Vagina (tissue), 2 donors: ENCODE results near the gene C3. TPM values are rescaled to one million over a fixed set of nuclear protein-coding genes. Genes with fewer than 3 reads are reported as not detected.

Experiments used
- DNase-seq, 2 donors: peaks; one replicate each; pipeline ENCODE4 v3.0.0-alpha.2; 2017; ENCODE audit errors: extremely low spot score in 2 of 2
- H3K27ac ChIP-seq: fragments of 200-600 bp; sonication (generic); one replicate; pipeline ENCODE4 v1.5.1; 2019
- H3K27me3 ChIP-seq: fragments of 200-600 bp; sonication (generic); one replicate; pipeline ENCODE4 v1.5.1; 2019
- H3K36me3 ChIP-seq, 2 donors: fragments of 200-600 bp; sonication (generic); one replicate each; pipeline ENCODE4 v1.5.1; 2017 to 2019
- H3K4me1 ChIP-seq: fragments of 200-600 bp; sonication (generic); one replicate; pipeline ENCODE4 v1.5.1; 2019
- H3K4me3 ChIP-seq, 2 donors: fragments of 200-600 bp; sonication (generic); 1 replicate in 1 of 2; 2 replicates in 1 of 2; pipeline ENCODE4 v1.5.1; 2016 to 2019
- H3K9me3 ChIP-seq: fragments of 200-600 bp; sonication (generic); one replicate; pipeline ENCODE4 v1.5.1; 2019
- CTCF ChIP-seq, 3 experiments: fragments of 450-650 bp in 2 of 3; fragments of 200-600 bp in 1 of 3; sonication (generic) in 1 of 3; IDR thresholded peaks; one replicate each; pipeline ENCODE4 v1.5.1; 2017 to 2019; ENCODE audit warnings: antibody characterized with exemption in 3 of 3, mild to moderate bottlenecking in 2 of 3, moderate library complexity in 2 of 3
- POLR2A ChIP-seq, 2 donors: fragments of 450-650 bp; IDR thresholded peaks; one replicate each; pipeline ENCODE4 v1.6.1; 2017; ENCODE audit warnings: antibody characterized with exemption in 2 of 2, mild to moderate bottlenecking in 2 of 2, moderate library complexity in 2 of 2
- POLR2AphosphoS5 ChIP-seq, 2 donors: sonication (generic); formaldehyde crosslinking; IDR thresholded peaks; one replicate each; pipeline ENCODE4 v1.9.0; 2017; ENCODE audit warnings: antibody characterized with exemption in 2 of 2, mild to moderate bottlenecking in 2 of 2, low read depth in 1 of 2; ENCODE audit not compliant: insufficient read depth in 1 of 2
- intact Hi-C: fragments of 100-400 bp; cut with DNase I; formaldehyde crosslinking; loops from one replicate; pipeline ENCODE4 v1.15.1; 2023
- total RNA-seq: library from RNA; depleted of rRNA; stranded (reverse); fragments of >200 nt; gene quantifications from one replicate; pipeline ENCODE4 v1.2.3, GENCODE V29; 2016

The C3 gene
- total RNA-seq, 1 donor from 2014 or later: 1,239 TPM

- Histone ChIP-seq H3K4me3 (no peak overlapping the region), H3K27me3 (no peaks in the 10 kb centered on the region), H3K9me3 (no peaks in the 10 kb centered on the region), H3K4me1 (no peaks in the 10 kb centered on the region), H3K27ac (no peak overlapping the region), H3K36me3 (no peaks in the 10 kb centered on the region)
- no peak for TF ChIP-seq POLR2A (IDR thresholded peaks at IDR 0.05)
- TF ChIP-seq CTCF (IDR thresholded peaks at IDR 0.05): no peak
- no peak for TF ChIP-seq POLR2AphosphoS5 (IDR thresholded peaks at IDR 0.05; ENCODE audit: insufficient read depth in 1 of 2, low read depth in 1 of 2)
- intact Hi-C loops: no loop called here
- DNase-seq: no peak
These were observed 34.4 kb downstream of the C3 start for GRCh38 chr19:6685962-6686627.

GRCh38 chr19:6685482-6685881, 35.0 kb downstream of the C3 start:
- no peak for TF ChIP-seq CTCF (IDR thresholded peaks at IDR 0.05)
- TF ChIP-seq POLR2AphosphoS5 (IDR thresholded peaks at IDR 0.05; ENCODE audit: insufficient read depth in 1 of 2, low read depth in 1 of 2): no peak
- TF ChIP-seq POLR2A (IDR thresholded peaks at IDR 0.05): no peak
- H3K27ac ChIP-seq: no peak overlapping the region
- H3K4me1 ChIP-seq: no peaks in the 10 kb centered on the region
- no peak for DNase-seq
- H3K4me3 ChIP-seq: no peak overlapping the region
- no peaks in the 10 kb centered on the region for H3K27me3 ChIP-seq
- intact Hi-C loops: no loop called here
- no peaks in the 10 kb centered on the region for H3K9me3 ChIP-seq
- H3K36me3 ChIP-seq: no peaks in the 10 kb centered on the region

DNA sequence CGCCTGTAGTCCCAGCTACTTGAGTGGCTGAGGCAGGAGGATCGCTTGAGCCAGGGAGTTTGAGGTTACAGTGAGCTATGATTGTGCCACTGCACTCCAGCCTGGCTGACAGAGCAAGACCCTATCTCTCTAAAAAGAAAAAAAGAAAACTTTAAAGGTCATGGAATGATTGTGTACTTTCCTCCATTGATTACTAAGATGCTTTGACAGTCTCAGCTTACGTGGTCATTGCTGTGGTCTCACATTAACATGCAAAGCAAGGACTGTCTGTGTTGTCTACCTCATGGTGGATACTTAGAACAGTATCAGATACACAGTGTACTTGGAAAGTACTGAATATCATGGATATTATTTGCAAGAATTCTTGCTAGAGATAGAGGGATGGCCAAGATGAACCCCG, 36.5 kb downstream of the C3 start:
- intact Hi-C loops: no loop called here
- no peaks in the 10 kb centered on the region for H3K4me1 ChIP-seq
- no peak overlapping the region for H3K4me3 ChIP-seq
- no peak for DNase-seq
- no peaks in the 10 kb centered on the region for H3K27me3 ChIP-seq
- H3K36me3 ChIP-seq: no peaks in the 10 kb centered on the region
- no peak overlapping the region for H3K27ac ChIP-seq
- H3K9me3 ChIP-seq: no peaks in the 10 kb centered on the region
- TF ChIP-seq CTCF (IDR thresholded peaks at IDR 0.05) (no peak), POLR2A (IDR thresholded peaks at IDR 0.05) (no peak), POLR2AphosphoS5 (IDR thresholded peaks at IDR 0.05; ENCODE audit: insufficient read depth in 1 of 2, low read depth in 1 of 2) (no peak)

GRCh38 chr19:6682607-6683128, 37.8 kb downstream of the C3 start:
- no peaks in the 10 kb centered on the region for H3K36me3 ChIP-seq
- H3K27me3 ChIP-seq: no peaks in the 10 kb centered on the region
- no peak overlapping the region for H3K4me3 ChIP-seq
- H3K4me1 ChIP-seq: no peaks in the 10 kb centered on the region
- TF ChIP-seq POLR2AphosphoS5 (IDR thresholded peaks at IDR 0.05; ENCODE audit: insufficient read depth in 1 of 2, low read depth in 1 of 2): no peak
- no peak for TF ChIP-seq POLR2A (IDR thresholded peaks at IDR 0.05)
- no peak for TF ChIP-seq CTCF (IDR thresholded peaks at IDR 0.05)
- intact Hi-C loops: no loop called here
- H3K27ac ChIP-seq: no peak overlapping the region
- no peak for DNase-seq
- no peaks in the 10 kb centered on the region for H3K9me3 ChIP-seq

DNA sequence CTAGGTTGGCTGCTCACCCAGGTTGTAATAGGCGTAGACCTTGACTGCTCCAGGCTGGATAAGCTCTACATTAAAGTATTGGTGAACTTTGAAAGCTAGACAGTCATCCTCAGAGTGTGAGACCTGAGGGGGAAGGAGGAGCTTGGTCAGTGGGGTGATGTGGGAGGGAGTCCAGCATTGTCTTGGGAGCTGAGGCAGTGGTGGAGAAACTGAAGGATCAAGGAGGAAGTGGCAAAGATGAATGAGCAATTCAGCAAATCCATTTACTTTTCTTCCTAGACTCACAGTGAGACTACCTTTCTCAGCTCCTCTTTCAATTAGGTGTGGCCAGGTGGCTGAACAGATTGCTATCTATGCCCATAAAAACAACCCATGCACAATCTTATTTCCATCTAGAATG, 40.3 kb downstream of the C3 start:
- intact Hi-C loops: no loop called here
- Histone ChIP-seq H3K4me3 (no peak overlapping the region), H3K27me3 (no peaks in the 10 kb centered on the region), H3K4me1 (no peaks in the 10 kb centered on the region), H3K9me3 (no peaks in the 10 kb centered on the region), H3K27ac (no peak overlapping the region), H3K36me3 (no peaks in the 10 kb centered on the region)
- no peak for DNase-seq
- TF ChIP-seq POLR2A (IDR thresholded peaks at IDR 0.05) (no peak), POLR2AphosphoS5 (IDR thresholded peaks at IDR 0.05; ENCODE audit: insufficient read depth in 1 of 2, low read depth in 1 of 2) (no peak), CTCF (IDR thresholded peaks at IDR 0.05) (no peak)
